Measurements from ENCODE around the gene DCAF17.

DNA sequence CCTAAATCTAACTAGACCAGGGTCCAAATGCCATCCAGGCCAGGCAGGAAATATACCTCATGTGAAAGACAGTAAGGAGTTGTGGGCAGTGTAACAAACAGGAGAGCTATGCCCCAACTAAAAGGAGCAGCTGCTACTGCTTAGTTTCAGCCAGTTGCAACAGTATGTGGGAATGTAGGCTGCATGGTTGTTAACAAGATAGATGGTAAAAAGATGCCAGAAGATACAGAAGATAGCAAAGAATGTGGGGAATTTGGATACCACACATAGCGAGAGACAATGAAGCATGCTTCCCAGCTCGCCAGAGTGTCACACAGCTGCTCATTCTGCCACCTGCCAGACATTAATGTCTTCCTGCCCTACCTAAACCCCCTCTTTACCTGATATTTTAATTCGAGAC, 48.9 kb downstream of the DCAF17 start:
- TF ChIP-seq, protein P1, sequence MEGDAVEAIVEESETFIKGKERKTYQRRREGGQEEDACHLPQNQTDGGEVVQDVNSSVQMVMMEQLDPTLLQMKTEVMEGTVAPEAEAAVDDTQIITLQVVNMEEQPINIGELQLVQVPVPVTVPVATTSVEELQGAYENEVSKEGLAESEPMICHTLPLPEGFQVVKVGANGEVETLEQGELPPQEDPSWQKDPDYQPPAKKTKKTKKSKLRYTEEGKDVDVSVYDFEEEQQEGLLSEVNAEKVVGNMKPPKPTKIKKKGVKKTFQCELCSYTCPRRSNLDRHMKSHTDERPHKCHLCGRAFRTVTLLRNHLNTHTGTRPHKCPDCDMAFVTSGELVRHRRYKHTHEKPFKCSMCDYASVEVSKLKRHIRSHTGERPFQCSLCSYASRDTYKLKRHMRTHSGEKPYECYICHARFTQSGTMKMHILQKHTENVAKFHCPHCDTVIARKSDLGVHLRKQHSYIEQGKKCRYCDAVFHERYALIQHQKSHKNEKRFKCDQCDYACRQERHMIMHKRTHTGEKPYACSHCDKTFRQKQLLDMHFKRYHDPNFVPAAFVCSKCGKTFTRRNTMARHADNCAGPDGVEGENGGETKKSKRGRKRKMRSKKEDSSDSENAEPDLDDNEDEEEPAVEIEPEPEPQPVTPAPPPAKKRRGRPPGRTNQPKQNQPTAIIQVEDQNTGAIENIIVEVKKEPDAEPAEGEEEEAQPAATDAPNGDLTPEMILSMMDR (IDR thresholded peaks at IDR 0.05) = no peak
- no peak for TF ChIP-seq POLR2A (IDR thresholded peaks at IDR 0.05)
